NT2/D1 (cell line): ENCODE measurements around the gene CROCC2.

Source experiments
- DNase-seq: peaks from one replicate; pipeline ENCODE4 v3.0.0-alpha.2; 2011; ENCODE audit warnings: low read depth, low spot score
- H3K27me3 ChIP-seq: 2 replicates; pipeline ENCODE4 v1.6.0; 2011; ENCODE audit warnings: mild to moderate bottlenecking; ENCODE audit not compliant: insufficient read length, insufficient read depth
- H3K36me3 ChIP-seq: 2 replicates; pipeline ENCODE4 v1.6.1; 2011; ENCODE audit warnings: mild to moderate bottlenecking, low read length, mixed read lengths; ENCODE audit not compliant: insufficient read depth, insufficient read length
- H3K4me1 ChIP-seq: 2 replicates; pipeline ENCODE4 v1.5.1; 2011; ENCODE audit not compliant: insufficient read depth, insufficient read length
- H3K4me3 ChIP-seq: 2 replicates; pipeline ENCODE4 v1.5.1; 2011; ENCODE audit warnings: low read depth; ENCODE audit not compliant: insufficient read length
- H3K9ac ChIP-seq: 2 replicates; pipeline ENCODE4 v1.6.0; 2011; ENCODE audit warnings: low read depth; ENCODE audit not compliant: insufficient read length
- H3K9me3 ChIP-seq: 2 replicates; pipeline ENCODE4 v1.5.1; 2011; ENCODE audit warnings: mild to moderate bottlenecking, low read length; ENCODE audit not compliant: insufficient read depth
- SUZ12 ChIP-seq: IDR thresholded peaks from 2 replicates; pipeline ENCODE4 v1.6.1; 2011; ENCODE audit not compliant: insufficient read length, insufficient read depth; ENCODE audit errors: extremely low read depth
- YY1 ChIP-seq: IDR thresholded peaks from 2 replicates; pipeline ENCODE4 v1.6.1; 2011; ENCODE audit not compliant: insufficient read length, insufficient read depth
- ZNF274 ChIP-seq: IDR thresholded peaks from 2 replicates; pipeline ENCODE4 v1.6.1; 2011; ENCODE audit warnings: mild to moderate bottlenecking, low read depth, low read length

The CROCC2 gene

GRCh38 chr2:240877460-240878340, 28.4 kb upstream of the CROCC2 start:
- no peak for DNase-seq
- Histone ChIP-seq H3K9me3 (no peaks in the 10 kb centered on the region), H3K4me3 (no peak overlapping the region), H3K4me1 (peaks cover 4% of the 10 kb centered on the region), H3K36me3 (no peaks in the 10 kb centered on the region), H3K9ac (no peak overlapping the region), H3K27me3 (no peaks in the 10 kb centered on the region)
- TF ChIP-seq YY1 (no peak), SUZ12 (no peak), ZNF274 (no peak)

- TF ChIP-seq SUZ12 (no peak), ZNF274 (no peak), YY1 (no peak)
- no peak for DNase-seq
- H3K9me3 ChIP-seq: no peaks in the 10 kb centered on the region
Measured at GRCh38 chr2:240878341-240878936, 27.7 kb upstream of the CROCC2 start.

GRCh38 chr2:240879105-240879504, 27.0 kb upstream of the CROCC2 start:
- Histone ChIP-seq H3K9ac (no peak overlapping the region), H3K36me3 (no peaks in the 10 kb centered on the region), H3K4me1 (peaks cover 4% of the 10 kb centered on the region), H3K9me3 (no peaks in the 10 kb centered on the region), H3K4me3 (no peak overlapping the region), H3K27me3 (no peaks in the 10 kb centered on the region)
- TF ChIP-seq SUZ12 (no peak), ZNF274 (no peak), YY1 (no peak)
- no peak for DNase-seq

More at GRCh38 chr2:240878341-240878936, 27.7 kb upstream of the CROCC2 start:
- H3K4me1 ChIP-seq: peaks cover 4% of the 10 kb centered on the region
- no peak overlapping the region for H3K4me3 ChIP-seq
- no peaks in the 10 kb centered on the region for H3K36me3 ChIP-seq
- no peaks in the 10 kb centered on the region for H3K27me3 ChIP-seq
- no peak overlapping the region for H3K9ac ChIP-seq

GRCh38 chr2:240881913-240882312, 24.2 kb upstream of the CROCC2 start:
- no peak overlapping the region for H3K9ac ChIP-seq
- TF ChIP-seq YY1 (no peak), ZNF274 (no peak), SUZ12 (no peak)
- no peak overlapping the region for H3K4me3 ChIP-seq
- no peak for DNase-seq
- H3K9me3 ChIP-seq: no peaks in the 10 kb centered on the region
- no peaks in the 10 kb centered on the region for H3K36me3 ChIP-seq
- peaks cover 4% of the 10 kb centered on the region for H3K4me1 ChIP-seq
- no peaks in the 10 kb centered on the region for H3K27me3 ChIP-seq

GRCh38 chr2:240884221-240884620, 21.9 kb upstream of the CROCC2 start:
- Histone ChIP-seq H3K4me3 (no peak overlapping the region), H3K9me3 (no peaks in the 10 kb centered on the region), H3K4me1 (peaks cover 10% of the 10 kb centered on the region), H3K9ac (no peak overlapping the region), H3K36me3 (no peaks in the 10 kb centered on the region), H3K27me3 (no peaks in the 10 kb centered on the region)
- TF ChIP-seq YY1 (no peak), ZNF274 (no peak), SUZ12 (no peak)
- DNase-seq: no peak

GRCh38 chr2:240884745-240885144, 21.4 kb upstream of the CROCC2 start:
- no peaks in the 10 kb centered on the region for H3K9me3 ChIP-seq
- TF ChIP-seq YY1: no peak
- H3K27me3 ChIP-seq: no peaks in the 10 kb centered on the region
- no peak for DNase-seq
- H3K4me1 ChIP-seq: peaks cover 11% of the 10 kb centered on the region
- no peaks in the 10 kb centered on the region for H3K36me3 ChIP-seq
- H3K4me3 ChIP-seq: no peak overlapping the region
- no peak overlapping the region for H3K9ac ChIP-seq

- H3K27me3 ChIP-seq: no peaks in the 10 kb centered on the region
- no peak for TF ChIP-seq YY1
- TF ChIP-seq ZNF274: no peak
- TF ChIP-seq SUZ12: no peak
- H3K4me1 ChIP-seq: peaks cover 11% of the 10 kb centered on the region
Measured at GRCh38 chr2:240885566-240885965, 20.6 kb upstream of the CROCC2 start.

More at GRCh38 chr2:240885566-240885965, 20.6 kb upstream of the CROCC2 start:
- H3K36me3 ChIP-seq: no peaks in the 10 kb centered on the region
- H3K9me3 ChIP-seq: no peaks in the 10 kb centered on the region
- no peak overlapping the region for H3K4me3 ChIP-seq
- no peak overlapping the region for H3K9ac ChIP-seq
- no peak for DNase-seq
